ENCODE results near the gene SERPINA6. TPM values are rescaled to one million over a fixed set of nuclear protein-coding genes. Genes with fewer than 3 reads are reported as not detected.

Gene SERPINA6
- total RNA-seq, 1 donor from 2014 or later: not detected

DNA sequence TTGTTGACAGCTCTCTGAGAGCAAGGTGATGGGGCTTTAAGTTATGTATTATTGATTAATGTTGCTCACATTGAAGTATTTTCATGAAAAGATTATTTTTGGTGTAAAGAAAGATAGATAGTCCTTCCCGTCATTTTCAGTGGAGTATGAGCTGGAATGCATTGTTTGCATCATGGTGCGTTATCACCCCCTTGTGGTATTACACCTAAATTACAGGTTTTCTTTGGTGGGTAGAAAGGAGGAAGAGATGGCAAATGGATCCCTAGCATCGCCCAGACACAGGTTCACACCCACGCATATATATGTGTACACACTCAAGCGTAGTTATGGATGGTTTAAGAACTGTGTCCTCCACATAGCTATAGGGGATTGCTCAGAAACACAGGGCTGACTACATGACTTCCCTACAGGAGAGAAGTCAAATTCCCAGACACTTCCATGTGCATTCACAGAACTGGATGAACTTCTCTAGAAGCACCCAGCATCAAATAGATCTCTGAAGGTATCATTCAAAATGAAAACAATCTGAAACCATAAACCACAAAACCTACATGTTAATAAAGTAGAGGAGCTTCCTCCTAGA lies 15.6 kb downstream of the SERPINA6 start:
- no peak for TF ChIP-seq POLR2AphosphoS5 (IDR thresholded peaks at IDR 0.05; ENCODE audit: insufficient read depth in 1 of 2, low read depth in 1 of 2)
- TF ChIP-seq POLR2A (IDR thresholded peaks at IDR 0.05): no peak
- TF ChIP-seq, protein P1, sequence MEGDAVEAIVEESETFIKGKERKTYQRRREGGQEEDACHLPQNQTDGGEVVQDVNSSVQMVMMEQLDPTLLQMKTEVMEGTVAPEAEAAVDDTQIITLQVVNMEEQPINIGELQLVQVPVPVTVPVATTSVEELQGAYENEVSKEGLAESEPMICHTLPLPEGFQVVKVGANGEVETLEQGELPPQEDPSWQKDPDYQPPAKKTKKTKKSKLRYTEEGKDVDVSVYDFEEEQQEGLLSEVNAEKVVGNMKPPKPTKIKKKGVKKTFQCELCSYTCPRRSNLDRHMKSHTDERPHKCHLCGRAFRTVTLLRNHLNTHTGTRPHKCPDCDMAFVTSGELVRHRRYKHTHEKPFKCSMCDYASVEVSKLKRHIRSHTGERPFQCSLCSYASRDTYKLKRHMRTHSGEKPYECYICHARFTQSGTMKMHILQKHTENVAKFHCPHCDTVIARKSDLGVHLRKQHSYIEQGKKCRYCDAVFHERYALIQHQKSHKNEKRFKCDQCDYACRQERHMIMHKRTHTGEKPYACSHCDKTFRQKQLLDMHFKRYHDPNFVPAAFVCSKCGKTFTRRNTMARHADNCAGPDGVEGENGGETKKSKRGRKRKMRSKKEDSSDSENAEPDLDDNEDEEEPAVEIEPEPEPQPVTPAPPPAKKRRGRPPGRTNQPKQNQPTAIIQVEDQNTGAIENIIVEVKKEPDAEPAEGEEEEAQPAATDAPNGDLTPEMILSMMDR (IDR thresholded peaks at IDR 0.05): no peak
- Histone ChIP-seq H3K4me1 (no peaks in the 10 kb centered on the region), H3K27ac (no peak overlapping the region), H3K9me3 (no peaks in the 10 kb centered on the region), H3K27me3 (no peaks in the 10 kb centered on the region), H3K36me3 (no peaks in the 10 kb centered on the region), H3K4me3 (no peak overlapping the region)
- intact Hi-C loops (cut with DNase I): loop anchor here (1.0 kb wide), 1 partner anchor 34 kb away; no protein-coding TSS in a partner anchor
- peak in 1 of 2 donors; percentile 40 for DNase-seq (ENCODE audit: extremely low spot score in 2 of 2)

DNA sequence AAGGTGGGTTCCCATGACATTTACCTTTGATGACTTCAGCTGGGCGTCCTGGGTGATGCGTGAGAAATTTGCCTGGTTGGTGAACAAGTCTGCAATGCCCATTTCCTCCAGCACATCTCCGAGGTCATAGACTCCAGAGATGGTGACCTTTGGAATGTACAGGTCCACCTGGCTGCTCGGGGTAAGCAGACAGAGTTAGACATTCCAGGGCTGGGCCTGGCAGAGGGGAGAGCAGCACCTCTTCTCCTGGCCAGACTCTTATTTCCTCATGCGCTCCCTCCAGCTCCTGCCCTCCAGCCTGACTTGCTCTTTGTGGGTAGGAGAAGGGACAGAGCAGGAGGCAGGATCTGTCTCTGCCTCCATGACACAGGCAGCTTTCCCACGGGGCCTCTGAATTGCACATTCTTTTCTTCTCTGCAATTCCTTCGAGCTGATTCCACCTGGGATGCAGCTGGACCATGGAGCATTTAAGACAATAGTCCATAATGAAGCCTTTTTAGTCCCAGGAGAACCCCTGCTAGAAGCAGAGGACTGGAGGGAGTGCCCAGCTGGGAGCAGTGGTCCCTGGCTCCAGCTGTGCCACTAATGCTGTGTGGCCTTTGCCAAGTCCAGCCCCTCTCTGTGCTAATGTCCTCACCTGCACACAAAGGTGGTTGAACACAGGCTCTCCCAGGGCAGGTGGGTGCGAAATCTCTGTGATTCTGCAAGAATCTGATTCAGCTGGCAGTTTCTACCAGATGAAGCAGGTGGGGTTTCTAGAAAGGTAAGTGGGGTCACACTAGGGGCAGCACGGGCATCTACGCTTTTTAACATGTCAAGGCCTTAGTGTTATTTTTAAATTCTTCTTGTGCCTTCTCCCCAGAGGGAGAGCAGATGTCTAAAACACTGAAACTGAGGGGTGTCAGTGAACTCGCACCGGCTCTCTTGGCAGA lies 16.8 kb downstream of the SERPINA6 start:
- no peak overlapping the region for H3K4me3 ChIP-seq
- TF ChIP-seq, protein P1 (IDR thresholded peaks at IDR 0.05): no peak
- TF ChIP-seq POLR2A (IDR thresholded peaks at IDR 0.05): no peak
- TF ChIP-seq POLR2AphosphoS5 (IDR thresholded peaks at IDR 0.05; ENCODE audit: insufficient read depth in 1 of 2, low read depth in 1 of 2): no peak
- H3K4me1 ChIP-seq: no peaks in the 10 kb centered on the region
- H3K27ac ChIP-seq: no peak overlapping the region
- no peaks in the 10 kb centered on the region for H3K36me3 ChIP-seq
- no peaks in the 10 kb centered on the region for H3K9me3 ChIP-seq
- no peaks in the 10 kb centered on the region for H3K27me3 ChIP-seq
- DNase-seq (ENCODE audit: extremely low spot score in 2 of 2): peak in 1 of 2 donors; percentile 52
- intact Hi-C loops (cut with DNase I): no loop called here

DNA sequence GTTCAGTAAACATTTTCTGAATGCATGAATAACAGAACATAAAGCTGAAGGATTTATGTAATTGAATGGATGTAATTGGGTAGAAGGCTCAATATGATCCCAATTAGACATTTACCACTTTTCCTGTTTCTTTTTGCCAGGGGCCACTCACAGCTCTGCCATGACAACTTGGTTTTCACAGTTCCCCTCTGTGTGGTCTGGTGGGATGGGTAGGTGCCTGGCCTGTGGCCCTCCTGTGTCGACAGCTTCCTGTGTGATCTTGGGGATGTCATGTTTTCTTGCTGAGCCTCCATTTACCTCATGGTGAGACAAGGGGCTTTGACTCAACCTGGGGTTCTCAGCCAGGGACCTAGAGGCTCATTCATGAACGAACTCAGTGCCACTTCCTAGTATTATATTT lies 17.5 kb downstream of the SERPINA6 start:
- no peaks in the 10 kb centered on the region for H3K36me3 ChIP-seq
- no peaks in the 10 kb centered on the region for H3K9me3 ChIP-seq
- intact Hi-C loops (cut with DNase I): no loop called here
- no peak for TF ChIP-seq POLR2AphosphoS5 (IDR thresholded peaks at IDR 0.05; ENCODE audit: insufficient read depth in 1 of 2, low read depth in 1 of 2)
- TF ChIP-seq, protein P1 (IDR thresholded peaks at IDR 0.05): no peak
- no peak overlapping the region for H3K27ac ChIP-seq
- no peak for DNase-seq (ENCODE audit: extremely low spot score in 2 of 2)
- H3K27me3 ChIP-seq: no peaks in the 10 kb centered on the region
- H3K4me3 ChIP-seq: no peak overlapping the region
- H3K4me1 ChIP-seq: no peaks in the 10 kb centered on the region

DNA sequence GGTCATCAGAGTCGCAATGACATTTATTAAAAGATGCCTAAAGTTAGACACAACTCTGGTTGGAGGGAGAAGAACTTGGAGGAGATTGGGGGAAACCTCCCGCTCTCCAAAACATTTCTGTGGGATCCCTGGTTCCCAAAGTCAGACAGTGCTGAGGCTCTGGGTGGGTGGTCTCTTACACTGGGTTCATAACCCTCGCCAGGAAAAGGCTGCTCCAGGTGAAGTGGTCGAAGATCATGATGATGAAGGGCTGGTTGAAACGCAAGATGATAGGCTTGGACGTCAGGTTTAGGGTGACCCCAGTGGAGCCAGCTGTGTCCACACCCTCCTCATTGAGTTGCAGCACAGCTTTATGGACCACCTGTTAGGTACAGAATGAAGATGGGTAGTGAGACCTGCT lies 18.9 kb downstream of the SERPINA6 start:
- Histone ChIP-seq H3K9me3 (no peaks in the 10 kb centered on the region), H3K27me3 (no peaks in the 10 kb centered on the region), H3K36me3 (no peaks in the 10 kb centered on the region), H3K4me1 (no peaks in the 10 kb centered on the region), H3K27ac (no peak overlapping the region), H3K4me3 (no peak overlapping the region)
- TF ChIP-seq POLR2AphosphoS5 (IDR thresholded peaks at IDR 0.05; ENCODE audit: insufficient read depth in 1 of 2, low read depth in 1 of 2) (no peak), POLR2A (IDR thresholded peaks at IDR 0.05) (no peak)
- TF ChIP-seq, protein P1 (IDR thresholded peaks at IDR 0.05): no peak
- intact Hi-C loops (cut with DNase I): no loop called here
- DNase-seq (ENCODE audit: extremely low spot score in 2 of 2): peak in 1 of 2 donors; percentile 69

DNA sequence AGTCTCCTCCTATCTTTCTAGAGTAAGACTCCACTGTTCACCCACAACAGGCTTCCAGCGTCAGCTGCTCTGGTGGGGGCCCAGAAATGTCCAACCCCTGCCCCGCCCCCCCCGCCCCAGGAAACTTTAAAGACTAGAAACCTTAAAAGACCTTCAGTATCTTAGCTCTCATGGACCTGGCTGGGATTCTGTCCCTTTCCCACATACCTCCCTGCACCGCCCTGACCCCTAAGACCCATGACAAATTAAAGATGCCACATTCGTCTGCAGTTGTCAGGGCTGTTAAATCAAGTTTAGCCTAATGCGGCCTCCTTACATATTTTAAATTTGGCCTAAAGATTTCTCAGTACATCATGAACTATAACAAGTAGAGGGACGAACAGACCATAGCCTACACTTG lies 20.0 kb downstream of the SERPINA6 start:
- Histone ChIP-seq H3K36me3 (no peaks in the 10 kb centered on the region), H3K27me3 (no peaks in the 10 kb centered on the region), H3K4me1 (no peaks in the 10 kb centered on the region), H3K9me3 (no peaks in the 10 kb centered on the region), H3K4me3 (no peak overlapping the region), H3K27ac (no peak overlapping the region)
- intact Hi-C loops (cut with DNase I): no loop called here
- TF ChIP-seq, protein P1 (IDR thresholded peaks at IDR 0.05): no peak
- TF ChIP-seq POLR2A (IDR thresholded peaks at IDR 0.05) (no peak), POLR2AphosphoS5 (IDR thresholded peaks at IDR 0.05; ENCODE audit: insufficient read depth in 1 of 2, low read depth in 1 of 2) (no peak)
- peak in 1 of 2 donors; percentile 32 for DNase-seq (ENCODE audit: extremely low spot score in 2 of 2)
